Adipocyte (in vitro differentiated cells): Measurements from ENCODE around the gene GRIA4.

Experiments
- DNase-seq: peaks from one replicate; pipeline ENCODE4 v3.0.0-alpha.2; 2015; ENCODE audit warnings: low read depth
- H3K27me3 ChIP-seq: replicated peaks from 2 replicates; pipeline ENCODE4 v1.7.0; 2013; ENCODE audit warnings: mild to moderate bottlenecking, low read length, moderate library complexity; ENCODE audit not compliant: control insufficient read depth, insufficient read depth
- H3K36me3 ChIP-seq: 2 replicates; pipeline ENCODE4 v1.7.0; 2013; ENCODE audit warnings: low read length, mild to moderate bottlenecking, moderate library complexity; ENCODE audit not compliant: control insufficient read depth, insufficient read depth, severe bottlenecking
- H3K4me1 ChIP-seq: 2 replicates; pipeline ENCODE4 v1.7.0; 2013; ENCODE audit warnings: mild to moderate bottlenecking, low read length, moderate library complexity; ENCODE audit not compliant: control insufficient read depth, insufficient read depth
- H3K4me3 ChIP-seq: 2 replicates; pipeline ENCODE4 v1.7.0; 2013; ENCODE audit warnings: mild to moderate bottlenecking, low read length, moderate library complexity
- H3K9ac ChIP-seq: 2 replicates; pipeline ENCODE4 v1.7.0; 2013; ENCODE audit warnings: mild to moderate bottlenecking, low read length, moderate library complexity
- H3K9me3 ChIP-seq: 2 replicates; pipeline ENCODE4 v1.7.0; 2013; ENCODE audit warnings: mild to moderate bottlenecking, low read length, moderate library complexity; ENCODE audit not compliant: control insufficient read depth

Gene GRIA4

DNA sequence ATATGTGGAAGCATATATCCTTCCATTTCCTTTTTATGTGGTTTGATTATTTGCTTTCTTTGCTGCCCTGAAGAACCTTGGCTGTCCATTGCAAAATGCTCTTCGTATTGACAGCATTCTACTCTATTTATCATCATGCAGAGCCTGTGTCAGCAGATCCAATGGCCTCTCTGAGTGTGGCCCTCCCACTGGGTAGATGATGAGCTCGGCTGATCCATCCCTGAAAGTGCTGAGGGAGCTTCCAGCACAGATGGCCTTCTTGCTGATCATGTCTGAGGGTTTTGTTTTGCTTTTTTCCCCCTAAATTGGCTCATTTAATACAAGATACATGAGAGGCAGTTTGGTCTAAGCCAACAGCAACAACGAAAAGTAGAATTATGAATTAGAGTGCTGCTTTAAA is 181.0 kb downstream of the GRIA4 start:
- DNase-seq, result no peak
- Histone ChIP-seq H3K36me3 (no peaks in the 10 kb centered on the region), H3K4me1 (no peaks in the 10 kb centered on the region), H3K27me3 (no peaks in the 10 kb centered on the region), H3K9me3 (no peaks in the 10 kb centered on the region), H3K4me3 (no peak overlapping the region), H3K9ac (no peak overlapping the region)

DNA sequence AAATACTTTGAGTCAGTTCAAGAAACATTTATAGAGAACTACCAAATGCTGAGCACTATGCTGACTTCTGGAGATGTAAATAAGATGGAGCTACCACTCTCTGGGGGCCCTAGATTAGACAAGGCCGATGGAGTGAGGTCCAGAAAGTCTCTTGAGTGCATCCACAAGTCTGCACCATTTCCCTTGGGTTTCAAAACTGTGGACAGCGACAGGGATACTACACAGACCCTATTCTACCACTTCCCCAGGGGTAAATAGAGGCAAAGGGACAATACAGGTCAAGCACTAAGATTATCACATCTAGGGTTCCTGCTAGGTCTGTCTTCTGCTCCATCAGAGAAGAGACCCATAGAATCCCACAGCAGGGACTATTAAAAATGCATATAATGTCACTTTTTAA is 183.2 kb downstream of the GRIA4 start:
- H3K9me3 ChIP-seq, result no peaks in the 10 kb centered on the region
- H3K36me3 ChIP-seq, result no peaks in the 10 kb centered on the region
- no peak for DNase-seq
- no peak overlapping the region for H3K4me3 ChIP-seq
- H3K4me1 ChIP-seq, result no peaks in the 10 kb centered on the region
- H3K27me3 ChIP-seq, result no peaks in the 10 kb centered on the region
- H3K9ac ChIP-seq, result no peak overlapping the region

DNA sequence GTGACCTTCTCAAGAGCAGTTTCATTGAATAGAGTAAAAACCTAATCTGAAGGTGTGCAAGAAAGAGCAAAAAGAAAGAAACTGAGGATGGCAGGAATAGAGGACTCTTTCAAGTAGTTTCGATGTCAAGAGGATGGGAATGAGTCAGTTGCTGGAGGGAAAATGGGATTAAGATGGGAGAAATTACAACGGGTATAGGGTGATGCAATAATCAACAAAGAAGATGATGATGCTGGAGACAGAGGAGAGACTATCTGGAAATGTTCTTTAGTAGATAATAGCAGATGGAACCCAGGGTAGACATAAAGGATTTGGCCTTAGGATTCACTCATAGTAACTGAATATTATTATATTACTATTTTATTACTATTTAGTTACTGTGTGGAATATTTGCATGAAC is 189.4 kb downstream of the GRIA4 start:
- no peaks in the 10 kb centered on the region for H3K27me3 ChIP-seq
- H3K4me1 ChIP-seq, result no peaks in the 10 kb centered on the region
- H3K4me3 ChIP-seq, result no peak overlapping the region
- DNase-seq, result no peak
- no peaks in the 10 kb centered on the region for H3K36me3 ChIP-seq
- H3K9ac ChIP-seq, result no peak overlapping the region
- H3K9me3 ChIP-seq, result no peaks in the 10 kb centered on the region

DNA sequence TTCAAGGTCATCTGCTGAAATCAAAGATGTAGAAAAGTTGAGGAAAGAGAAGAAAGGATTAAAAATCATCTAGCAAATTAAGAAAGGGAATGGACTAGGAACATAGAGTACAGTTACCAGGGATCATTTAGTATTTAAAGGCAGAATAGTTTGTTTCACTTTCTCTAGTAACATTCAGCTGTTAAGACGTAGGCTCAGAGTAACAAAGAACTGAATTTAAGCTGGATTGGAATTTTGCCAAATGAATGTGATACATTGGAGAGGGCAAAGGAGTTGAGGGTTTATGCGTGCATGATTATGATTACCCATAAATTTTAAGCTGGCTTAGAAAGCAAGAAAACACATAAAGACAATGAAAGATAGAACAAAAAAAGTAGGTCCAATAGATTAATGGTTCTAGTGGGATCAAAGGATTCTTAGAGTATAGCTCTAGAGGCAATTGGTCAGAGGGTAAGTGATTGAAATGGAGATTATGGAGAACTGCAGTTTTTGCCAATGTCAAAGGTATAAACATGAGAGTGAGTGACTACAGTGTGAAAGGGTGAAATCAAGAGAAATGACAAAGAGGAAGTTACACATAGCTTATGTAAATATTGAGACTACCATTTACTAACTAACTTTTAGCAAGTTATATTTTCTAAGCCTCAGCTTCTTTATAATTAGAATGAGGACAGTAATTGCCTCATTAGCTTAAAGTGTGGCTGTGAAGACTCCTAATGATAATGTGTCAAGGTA is 190.0 kb downstream of the GRIA4 start:
- Histone ChIP-seq H3K9me3 (no peaks in the 10 kb centered on the region), H3K27me3 (no peaks in the 10 kb centered on the region), H3K4me3 (no peak overlapping the region), H3K4me1 (no peaks in the 10 kb centered on the region), H3K9ac (no peak overlapping the region), H3K36me3 (no peaks in the 10 kb centered on the region)
- no peak for DNase-seq

DNA sequence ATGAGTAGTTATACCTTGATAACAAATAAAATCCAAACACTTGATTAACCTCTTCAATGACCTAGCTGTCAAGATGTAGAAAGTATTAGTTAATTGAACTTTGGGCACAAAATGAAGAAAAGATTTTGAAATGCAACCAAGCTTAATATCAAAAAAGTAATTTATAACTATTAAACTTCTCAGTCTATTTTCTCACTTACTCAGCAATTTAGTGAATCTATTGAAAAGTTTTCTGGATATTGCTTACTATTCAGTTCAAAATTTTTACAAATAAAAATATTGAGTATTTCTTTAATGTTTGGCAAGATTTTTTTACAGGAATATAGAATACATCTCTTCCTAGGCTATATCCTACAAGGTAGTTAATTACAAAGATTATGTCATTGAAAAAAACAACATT is 192.5 kb downstream of the GRIA4 start:
- H3K9ac ChIP-seq, result no peak overlapping the region

DNA sequence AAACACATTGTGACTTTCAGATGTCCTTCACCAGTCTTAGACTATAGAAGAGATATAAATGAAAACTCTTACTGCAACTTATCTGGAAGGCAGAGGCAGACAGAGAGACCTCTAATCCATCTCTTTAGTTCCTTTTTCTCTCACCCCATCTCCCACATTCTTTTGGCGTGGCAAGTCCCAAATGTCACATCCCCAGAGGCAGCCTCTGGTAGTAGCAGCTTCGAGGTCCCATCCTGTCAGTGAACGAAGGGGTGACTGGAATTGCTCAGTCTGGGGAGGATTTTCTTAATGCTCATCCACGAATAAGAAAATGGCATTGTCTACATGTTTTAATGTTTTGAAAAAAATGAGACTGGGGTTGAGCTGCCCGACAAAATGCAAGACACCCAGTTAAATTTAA is 201.4 kb downstream of the GRIA4 start:
- DNase-seq, result no peak
- Histone ChIP-seq H3K9ac (no peak overlapping the region), H3K36me3 (no peaks in the 10 kb centered on the region), H3K4me1 (no peaks in the 10 kb centered on the region), H3K4me3 (no peak overlapping the region), H3K27me3 (peaks cover 3% of the 10 kb centered on the region), H3K9me3 (no peaks in the 10 kb centered on the region)

More for the DNA sequence above, 192.5 kb downstream of the GRIA4 start:
- Histone ChIP-seq H3K4me3 (no peak overlapping the region), H3K36me3 (no peaks in the 10 kb centered on the region), H3K27me3 (no peaks in the 10 kb centered on the region), H3K4me1 (no peaks in the 10 kb centered on the region), H3K9me3 (no peaks in the 10 kb centered on the region)
- no peak for DNase-seq

DNA sequence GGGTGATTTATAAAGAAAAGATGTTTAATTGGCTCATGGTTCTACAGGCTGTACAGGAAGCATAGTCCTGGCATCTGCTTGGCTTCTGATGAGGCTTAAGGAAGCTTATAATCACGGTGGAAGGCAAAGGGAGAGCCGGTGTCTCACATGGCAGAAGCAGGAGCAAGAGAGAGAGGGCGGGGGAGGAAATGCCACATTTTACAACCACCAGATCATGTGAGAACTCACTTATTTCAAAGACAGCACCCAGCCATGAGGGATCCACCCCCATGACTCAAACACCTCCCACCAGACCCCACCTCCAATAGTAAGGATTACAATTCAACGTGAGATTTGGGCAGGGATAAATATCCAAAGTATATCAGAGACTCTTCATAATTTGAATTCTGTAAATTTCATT is 211.5 kb downstream of the GRIA4 start:
- H3K4me3 ChIP-seq, result no peak overlapping the region
- no peak for DNase-seq
- no peaks in the 10 kb centered on the region for H3K36me3 ChIP-seq
- H3K9ac ChIP-seq, result no peak overlapping the region
- no peaks in the 10 kb centered on the region for H3K27me3 ChIP-seq
- peaks cover 6% of the 10 kb centered on the region for H3K9me3 ChIP-seq
- no peaks in the 10 kb centered on the region for H3K4me1 ChIP-seq

DNA sequence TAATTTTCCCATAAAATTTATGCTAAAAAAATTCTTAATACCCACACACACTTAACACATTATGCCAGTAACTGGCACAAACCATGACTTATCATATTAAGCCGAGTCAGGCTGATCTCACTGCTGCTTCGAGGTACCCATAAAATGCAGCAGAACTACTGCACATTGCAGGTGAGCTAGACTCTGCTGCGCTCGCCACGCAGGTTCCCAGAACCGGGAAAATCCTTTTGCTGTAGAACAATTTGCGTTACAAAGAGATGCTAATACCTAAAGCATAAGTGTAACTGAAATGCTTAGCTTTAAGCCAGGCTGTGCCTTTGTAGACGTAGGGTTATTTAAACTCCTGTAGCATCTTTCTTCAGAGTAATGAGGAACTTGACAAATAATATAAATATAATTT is 211.9 kb downstream of the GRIA4 start:
- Histone ChIP-seq H3K36me3 (no peaks in the 10 kb centered on the region), H3K4me1 (no peaks in the 10 kb centered on the region), H3K4me3 (no peak overlapping the region), H3K9ac (no peak overlapping the region), H3K9me3 (peaks cover 6% of the 10 kb centered on the region), H3K27me3 (no peaks in the 10 kb centered on the region)
- no peak for DNase-seq

DNA sequence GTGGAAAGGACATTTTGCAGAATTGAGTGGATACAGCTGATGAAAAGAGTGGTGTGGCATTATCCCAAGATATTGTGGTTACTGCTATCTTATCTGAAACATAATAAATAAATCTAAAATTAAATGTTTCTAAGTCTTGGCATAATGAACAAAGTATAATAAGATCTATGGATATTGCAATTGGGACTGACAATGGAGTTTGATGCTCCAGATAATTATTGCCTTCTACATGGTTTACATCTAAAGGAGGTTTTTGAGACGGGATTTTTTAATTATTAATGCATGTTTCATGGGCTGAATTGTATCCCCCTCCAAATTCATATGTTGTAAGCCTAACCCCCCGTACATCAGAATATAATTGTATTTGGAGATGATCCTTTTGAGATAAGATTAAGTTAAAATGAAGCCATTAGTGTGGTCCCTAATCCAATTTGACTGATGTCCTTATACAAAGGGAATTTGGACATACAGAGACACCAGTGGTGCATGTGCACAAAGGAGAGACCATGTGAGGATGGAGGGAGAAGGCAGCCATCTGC is 213.7 kb downstream of the GRIA4 start:
- Histone ChIP-seq H3K9ac (no peak overlapping the region), H3K4me3 (no peak overlapping the region), H3K36me3 (no peaks in the 10 kb centered on the region), H3K9me3 (no peaks in the 10 kb centered on the region), H3K27me3 (no peaks in the 10 kb centered on the region), H3K4me1 (no peaks in the 10 kb centered on the region)
- no peak for DNase-seq

DNA sequence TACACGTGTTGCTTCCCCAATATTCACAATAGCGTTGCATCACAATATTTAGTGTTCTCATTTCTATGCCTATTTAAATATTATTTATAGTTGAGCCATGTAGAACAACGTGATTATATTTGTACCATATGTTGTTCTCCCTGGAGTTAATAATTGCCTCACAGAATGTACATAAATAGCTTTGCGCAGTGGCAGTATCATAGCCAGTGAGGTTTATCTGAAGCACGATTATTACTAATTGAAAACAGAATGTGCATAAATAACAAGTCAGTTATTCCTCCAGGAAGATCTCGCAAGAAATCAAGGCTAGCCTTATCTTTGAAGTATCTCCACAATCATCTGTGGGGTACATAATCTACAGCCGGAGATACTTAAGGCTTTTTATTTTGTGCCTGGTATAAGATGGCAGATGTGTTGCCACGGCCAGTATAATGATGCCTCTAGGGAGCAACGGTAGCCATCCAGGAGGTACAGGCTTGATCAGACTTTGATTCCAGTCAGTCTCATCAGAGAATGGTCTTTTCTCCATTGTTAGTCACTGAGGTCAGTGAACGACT is 214.7 kb downstream of the GRIA4 start:
- DNase-seq, result no peak
- no peak overlapping the region for H3K4me3 ChIP-seq

DNA sequence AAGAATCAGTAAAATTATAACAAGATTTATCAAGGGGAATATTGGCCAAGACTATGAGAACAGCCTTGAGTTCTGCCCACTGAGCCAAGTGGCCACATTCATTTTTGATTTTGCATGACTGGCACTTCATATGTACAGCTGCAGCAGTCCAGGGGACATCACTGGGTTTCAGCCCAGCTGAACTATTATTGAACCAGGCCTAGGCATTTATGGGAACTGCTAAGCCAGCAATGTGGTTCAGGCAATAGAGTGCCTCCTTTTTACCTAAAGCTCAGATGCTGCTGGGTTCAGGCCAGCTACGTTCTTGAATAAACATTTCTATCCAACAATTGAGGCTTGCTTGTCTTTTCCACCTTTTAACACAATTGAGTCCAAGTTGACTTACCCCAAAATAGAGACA is 215.3 kb downstream of the GRIA4 start:
- Histone ChIP-seq H3K9ac (no peak overlapping the region), H3K4me3 (no peak overlapping the region), H3K27me3 (no peaks in the 10 kb centered on the region), H3K4me1 (no peaks in the 10 kb centered on the region), H3K36me3 (no peaks in the 10 kb centered on the region), H3K9me3 (no peaks in the 10 kb centered on the region)
- DNase-seq, result no peak

More for the DNA sequence above, 214.7 kb downstream of the GRIA4 start:
- H3K36me3 ChIP-seq, result no peaks in the 10 kb centered on the region
- no peaks in the 10 kb centered on the region for H3K9me3 ChIP-seq
- no peak overlapping the region for H3K9ac ChIP-seq
- H3K27me3 ChIP-seq, result no peaks in the 10 kb centered on the region
- no peaks in the 10 kb centered on the region for H3K4me1 ChIP-seq
